ENCODE measurements around the gene SUMO2. TPM values are rescaled to one million over a fixed set of nuclear protein-coding genes. Genes with fewer than 3 reads are reported as not detected.

The SUMO2 gene
- total RNA-seq, 1 donor from 2014 or later, result 657 TPM

DNA sequence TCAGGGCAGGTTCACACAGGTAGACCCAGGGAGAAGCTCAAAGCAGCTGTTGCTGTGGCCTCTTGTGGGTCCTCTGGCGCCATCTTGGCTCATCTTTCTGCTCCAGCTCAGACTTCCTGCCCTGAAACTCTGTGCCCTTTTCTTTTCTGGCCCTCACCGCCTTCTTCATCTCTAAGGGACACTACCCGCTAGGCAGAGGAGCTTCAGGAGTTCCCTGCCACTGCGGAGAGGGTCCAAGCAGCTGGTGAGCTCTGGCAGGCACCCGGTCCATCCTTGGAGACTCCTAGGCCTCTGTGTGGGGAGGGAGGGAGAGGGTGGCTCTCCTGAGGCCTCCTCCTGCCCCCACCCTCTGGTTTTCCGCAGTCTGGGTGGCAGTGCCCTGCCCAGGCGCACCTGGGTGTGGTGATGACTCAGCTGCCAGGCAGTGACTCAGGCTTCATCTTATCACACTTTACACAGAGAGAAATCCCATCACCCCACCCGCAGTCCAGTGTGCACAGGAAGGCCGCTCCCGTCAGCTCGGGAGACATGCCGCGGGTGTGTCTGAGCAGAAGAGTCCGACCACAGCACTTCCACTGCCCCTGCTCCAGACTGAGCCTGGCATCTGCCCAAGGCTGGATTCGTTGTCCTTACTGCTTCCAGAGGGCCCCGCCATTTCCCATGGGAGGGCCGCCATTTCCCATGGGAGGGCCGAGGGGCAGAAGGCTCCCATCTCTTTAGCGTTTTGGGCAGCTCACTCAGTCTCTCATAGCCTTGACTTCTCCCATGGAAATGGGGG, 58.5 kb downstream of the SUMO2 start:
- peaks cover 19% of the 10 kb centered on the region for H3K4me1 Mint-ChIP-seq (ENCODE audit: unreplicated experiment)
- no peak for DNase-seq (ENCODE audit: low spot score)
- H3K27me3 Mint-ChIP-seq (ENCODE audit: unreplicated experiment), result peaks cover 5% of the 10 kb centered on the region
- TF ChIP-seq, protein P1, sequence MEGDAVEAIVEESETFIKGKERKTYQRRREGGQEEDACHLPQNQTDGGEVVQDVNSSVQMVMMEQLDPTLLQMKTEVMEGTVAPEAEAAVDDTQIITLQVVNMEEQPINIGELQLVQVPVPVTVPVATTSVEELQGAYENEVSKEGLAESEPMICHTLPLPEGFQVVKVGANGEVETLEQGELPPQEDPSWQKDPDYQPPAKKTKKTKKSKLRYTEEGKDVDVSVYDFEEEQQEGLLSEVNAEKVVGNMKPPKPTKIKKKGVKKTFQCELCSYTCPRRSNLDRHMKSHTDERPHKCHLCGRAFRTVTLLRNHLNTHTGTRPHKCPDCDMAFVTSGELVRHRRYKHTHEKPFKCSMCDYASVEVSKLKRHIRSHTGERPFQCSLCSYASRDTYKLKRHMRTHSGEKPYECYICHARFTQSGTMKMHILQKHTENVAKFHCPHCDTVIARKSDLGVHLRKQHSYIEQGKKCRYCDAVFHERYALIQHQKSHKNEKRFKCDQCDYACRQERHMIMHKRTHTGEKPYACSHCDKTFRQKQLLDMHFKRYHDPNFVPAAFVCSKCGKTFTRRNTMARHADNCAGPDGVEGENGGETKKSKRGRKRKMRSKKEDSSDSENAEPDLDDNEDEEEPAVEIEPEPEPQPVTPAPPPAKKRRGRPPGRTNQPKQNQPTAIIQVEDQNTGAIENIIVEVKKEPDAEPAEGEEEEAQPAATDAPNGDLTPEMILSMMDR (IDR thresholded peaks at IDR 0.05; ENCODE audit: unreplicated experiment), result no peak
- H3K36me3 Mint-ChIP-seq (ENCODE audit: low read depth, unreplicated experiment), result peaks cover 26% of the 10 kb centered on the region
- no peak overlapping the region for H3K4me3 Mint-ChIP-seq (ENCODE audit: unreplicated experiment)
- H3K27ac Mint-ChIP-seq (ENCODE audit: unreplicated experiment), result no peak overlapping the region
- H3K9me3 Mint-ChIP-seq (ENCODE audit: unreplicated experiment), result no peaks in the 10 kb centered on the region

DNA sequence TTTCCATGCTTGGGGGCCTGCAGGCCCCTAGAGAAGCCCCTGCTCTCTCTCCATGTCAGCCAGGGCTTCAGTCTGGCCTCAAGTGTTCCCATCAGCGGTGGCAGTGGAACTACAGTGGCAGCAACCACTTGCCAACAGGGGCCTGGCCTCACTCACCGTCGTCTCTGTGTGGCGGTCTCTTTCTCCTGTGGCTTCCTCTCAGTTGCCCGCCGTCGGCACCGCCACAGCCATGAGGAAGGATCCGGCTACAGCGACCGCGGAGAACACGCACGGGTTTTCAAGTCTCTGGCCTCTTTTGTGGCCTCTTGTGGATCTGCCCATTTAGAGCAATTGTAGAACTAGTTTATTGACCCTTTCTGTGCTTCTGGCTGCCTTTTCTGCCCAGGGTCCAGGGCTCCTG, 64.5 kb downstream of the SUMO2 start:
- no peak overlapping the region for H3K4me3 Mint-ChIP-seq (ENCODE audit: unreplicated experiment)
- H3K27me3 Mint-ChIP-seq (ENCODE audit: unreplicated experiment), result peaks cover 1% of the 10 kb centered on the region
- H3K36me3 Mint-ChIP-seq (ENCODE audit: low read depth, unreplicated experiment), result peaks cover 35% of the 10 kb centered on the region
- H3K4me1 Mint-ChIP-seq (ENCODE audit: unreplicated experiment), result peaks cover 52% of the 10 kb centered on the region
- H3K9me3 Mint-ChIP-seq (ENCODE audit: unreplicated experiment), result no peaks in the 10 kb centered on the region
- H3K27ac Mint-ChIP-seq (ENCODE audit: unreplicated experiment), result peak overlapping the region; percentile 78
- DNase-seq (ENCODE audit: low spot score), result no peak
- TF ChIP-seq, protein P1 (IDR thresholded peaks at IDR 0.05; ENCODE audit: unreplicated experiment), result no peak

DNA sequence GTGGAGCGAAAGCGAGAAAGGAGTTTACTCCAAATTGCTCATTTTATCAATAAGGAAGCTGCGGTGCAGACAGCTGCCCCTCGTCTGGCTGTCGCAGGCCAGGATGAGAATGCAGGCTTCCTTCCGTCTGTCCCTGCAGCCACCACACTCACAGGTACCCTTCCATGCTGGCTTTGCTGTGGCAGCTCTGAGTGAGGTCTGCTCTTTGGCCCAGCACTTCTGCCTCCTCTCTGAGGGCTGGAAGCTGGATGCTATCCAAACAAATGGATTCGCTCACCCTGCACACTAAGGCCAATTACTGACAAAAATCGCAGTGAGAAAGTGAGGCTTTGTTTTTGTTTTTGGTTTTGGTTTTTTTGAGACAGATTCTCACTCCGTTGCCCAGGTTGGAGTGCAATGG, 66.0 kb downstream of the SUMO2 start:
- Mint-ChIP-seq H3K27me3 (ENCODE audit: unreplicated experiment) (peaks cover 4% of the 10 kb centered on the region), H3K9me3 (ENCODE audit: unreplicated experiment) (no peaks in the 10 kb centered on the region), H3K4me1 (ENCODE audit: unreplicated experiment) (peaks cover 60% of the 10 kb centered on the region), H3K27ac (ENCODE audit: unreplicated experiment) (peak overlapping the region; percentile 70), H3K36me3 (ENCODE audit: low read depth, unreplicated experiment) (peaks cover 39% of the 10 kb centered on the region), H3K4me3 (ENCODE audit: unreplicated experiment) (no peak overlapping the region)
- no peak for DNase-seq (ENCODE audit: low spot score)
- TF ChIP-seq, protein P1 (IDR thresholded peaks at IDR 0.05; ENCODE audit: unreplicated experiment), result no peak

Other genes starting within 250 kb of the SUMO2 start
- not detected for gene OTOP3, start 247.1 kb downstream of the SUMO2 start, total RNA-seq (ENCODE audit: unreplicated experiment)
- gene HID1, start 210.2 kb downstream of the SUMO2 start, total RNA-seq (ENCODE audit: unreplicated experiment), result 157 TPM
- 33.2 TPM for gene CDR2L, start 195.3 kb downstream of the SUMO2 start, total RNA-seq (ENCODE audit: unreplicated experiment)
- gene MRPL58, start 170.3 kb downstream of the SUMO2 start, total RNA-seq (ENCODE audit: unreplicated experiment), result 16.2 TPM
- 179 TPM for gene ATP5PD, start 136.0 kb downstream of the SUMO2 start, total RNA-seq (ENCODE audit: unreplicated experiment)
- gene KCTD2, start 135.7 kb downstream of the SUMO2 start, total RNA-seq (ENCODE audit: unreplicated experiment), result 33.5 TPM
- gene SLC16A5, start 95.0 kb downstream of the SUMO2 start, total RNA-seq (ENCODE audit: unreplicated experiment), result 50.9 TPM
- 43.4 TPM for gene ARMC7, start 73.0 kb downstream of the SUMO2 start, total RNA-seq (ENCODE audit: unreplicated experiment)
- 13.5 TPM for gene NT5C, start 51.2 kb downstream of the SUMO2 start, total RNA-seq (ENCODE audit: unreplicated experiment)
- 115 TPM for gene JPT1, start 28.4 kb downstream of the SUMO2 start, total RNA-seq (ENCODE audit: unreplicated experiment)
- gene NUP85, start 22.7 kb upstream of the SUMO2 start, total RNA-seq (ENCODE audit: unreplicated experiment), result 83.9 TPM
- 60.8 TPM for gene GGA3, start 78.6 kb upstream of the SUMO2 start, total RNA-seq (ENCODE audit: unreplicated experiment)
- gene MRPS7, start 78.9 kb upstream of the SUMO2 start, total RNA-seq (ENCODE audit: unreplicated experiment), result 63.4 TPM
- gene MIF4GD, start 88.3 kb upstream of the SUMO2 start, total RNA-seq (ENCODE audit: unreplicated experiment), result 15.7 TPM
- gene SLC25A19, start 106.5 kb upstream of the SUMO2 start, total RNA-seq (ENCODE audit: unreplicated experiment), result 2.9 TPM
- gene GRB2, start 222.7 kb upstream of the SUMO2 start, total RNA-seq (ENCODE audit: unreplicated experiment), result 95.0 TPM

Measured in endothelial cell (in vitro differentiated cells).